Pericardium fibroblast (primary cell): ENCODE data around the gene SLC39A2. TPM values are rescaled to one million over a fixed set of nuclear protein-coding genes. Genes with fewer than 3 reads are reported as not detected.

ENCODE experiments used
- total RNA-seq: library from RNA; depleted of rRNA; stranded (reverse); fragments of >200 nt; gene quantifications from 2 replicates; pipeline ENCODE4 v1.2.3, GENCODE V29; 2015

SLC39A2 gene, protein sequence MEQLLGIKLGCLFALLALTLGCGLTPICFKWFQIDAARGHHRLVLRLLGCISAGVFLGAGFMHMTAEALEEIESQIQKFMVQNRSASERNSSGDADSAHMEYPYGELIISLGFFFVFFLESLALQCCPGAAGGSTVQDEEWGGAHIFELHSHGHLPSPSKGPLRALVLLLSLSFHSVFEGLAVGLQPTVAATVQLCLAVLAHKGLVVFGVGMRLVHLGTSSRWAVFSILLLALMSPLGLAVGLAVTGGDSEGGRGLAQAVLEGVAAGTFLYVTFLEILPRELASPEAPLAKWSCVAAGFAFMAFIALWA
- total RNA-seq, result not detected in 2 replicates

DNA sequence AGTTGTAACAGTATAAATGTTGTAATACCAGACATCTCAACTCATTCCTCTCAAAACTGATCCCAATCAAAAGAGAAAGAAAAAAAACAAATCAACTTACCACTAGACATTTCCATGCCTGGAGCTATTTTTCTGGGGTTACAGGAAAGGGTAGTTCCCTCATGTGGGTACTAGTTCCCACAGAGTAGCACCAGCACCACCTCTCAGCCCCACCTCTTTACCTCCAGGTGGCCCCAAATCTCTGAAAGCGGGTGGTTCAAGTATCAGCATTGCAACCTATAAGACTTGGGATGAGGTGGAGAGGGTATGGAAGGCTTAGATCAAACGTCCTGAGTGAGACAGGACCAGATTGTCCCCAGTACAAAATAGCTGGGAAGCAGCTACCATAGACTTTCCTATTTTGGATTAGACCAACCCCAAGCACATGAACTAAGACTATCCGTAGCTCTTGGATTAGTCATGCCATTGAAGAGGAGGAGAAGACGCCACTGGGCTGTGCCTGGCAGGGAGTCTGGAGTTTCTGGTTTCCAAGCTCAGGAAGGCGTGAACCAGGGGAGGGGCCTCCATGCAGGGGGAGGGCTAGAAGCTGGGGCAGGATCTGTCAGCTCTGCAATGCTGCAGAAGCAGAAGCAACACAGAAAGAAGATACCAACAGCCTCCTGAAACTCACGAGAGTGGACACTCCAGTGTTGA lies at the start of gene SLC39A2:
Gene SLC39A2 (plus strand): TSS at position 620 of the 693 bp plus-strand sequence. CDS start 154 bp downstream, outside the sequence.

DNA sequence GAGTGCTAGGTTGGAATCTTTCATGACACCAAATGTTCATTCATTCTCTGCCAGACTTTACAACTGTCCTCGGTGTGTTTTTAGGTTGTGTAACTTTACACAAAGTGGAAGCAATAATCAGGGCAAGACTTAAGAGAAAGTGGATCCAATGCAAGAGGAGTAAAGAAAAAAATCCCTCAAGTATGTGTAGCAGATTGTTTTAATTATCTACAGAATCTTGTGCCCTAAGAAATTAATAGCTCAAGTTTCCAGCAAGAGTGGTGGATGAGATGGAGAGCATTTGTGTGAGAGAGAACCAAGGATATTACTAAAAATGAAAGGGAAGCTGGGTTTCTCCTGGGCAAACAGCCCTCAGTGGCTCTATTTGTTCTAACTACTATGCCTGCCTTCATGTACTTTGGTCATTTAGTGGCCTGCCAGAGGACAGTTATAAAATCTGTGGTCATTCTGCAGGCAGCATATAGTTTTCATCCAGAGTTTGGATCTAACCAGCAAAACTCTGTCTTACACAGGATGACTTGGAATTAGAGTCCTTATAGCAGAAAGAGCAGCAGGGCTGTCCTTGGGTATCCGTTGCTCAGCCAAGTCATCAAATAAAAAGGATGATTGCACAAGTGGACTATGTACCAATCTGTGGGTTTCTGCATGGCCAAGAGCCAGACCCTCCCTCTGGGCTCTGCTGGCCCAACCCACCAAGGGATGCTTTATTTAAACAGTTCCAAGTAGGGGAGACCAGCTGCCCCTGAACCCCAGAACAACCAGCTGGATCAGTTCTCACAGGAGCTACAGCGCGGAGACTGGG lies 44.2 kb upstream of the SLC39A2 start, which contains the start of gene RNASE2:
Gene RNASE2 (plus strand): TSS at position 752 of the 802 bp plus-strand sequence. CDS start 285 bp downstream, outside the sequence.

DNA sequence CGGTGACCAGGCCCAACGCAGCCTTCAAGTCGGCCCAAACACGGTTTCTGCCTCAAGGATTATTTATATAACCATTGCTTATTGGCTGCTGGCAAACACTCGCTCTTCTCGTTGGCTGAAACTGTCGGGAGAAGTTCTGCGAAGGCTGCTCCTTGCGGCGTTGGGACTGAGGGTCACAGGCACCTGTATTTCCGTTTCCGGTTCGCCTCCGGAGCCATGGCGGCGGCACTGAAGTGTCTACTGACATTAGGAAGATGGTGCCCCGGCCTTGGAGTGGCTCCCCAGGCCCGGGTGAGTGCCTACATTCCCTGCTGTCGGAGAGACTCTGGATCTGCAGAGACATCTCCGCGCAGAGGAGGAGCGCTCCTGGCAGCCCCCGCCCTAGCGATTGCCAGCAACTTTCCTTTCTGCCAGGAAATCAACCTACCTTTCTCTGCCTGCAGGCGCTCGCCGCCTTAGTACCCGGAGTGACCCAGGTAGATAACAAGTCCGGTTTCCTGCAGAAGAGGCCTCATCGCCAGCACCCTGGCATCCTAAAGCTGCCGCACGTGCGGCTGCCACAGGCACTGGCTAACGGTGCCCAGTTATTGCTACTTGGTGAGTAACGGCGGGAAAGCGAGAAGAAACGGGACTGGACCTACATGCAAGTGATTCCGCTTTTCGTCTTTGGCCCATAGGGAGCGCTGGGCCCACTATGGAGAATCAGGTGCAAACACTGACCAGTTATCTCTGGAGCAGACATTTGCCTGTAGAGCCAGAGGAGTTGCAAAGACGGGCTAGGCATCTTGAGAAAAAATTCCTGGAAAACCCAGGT lies 9.1 kb upstream of the SLC39A2 start, which contains the start of gene METTL17:
Gene METTL17 (plus strand): TSS at position 194 of the 814 bp plus-strand sequence. CDS start 23 bp downstream, at position 217.

DNA sequence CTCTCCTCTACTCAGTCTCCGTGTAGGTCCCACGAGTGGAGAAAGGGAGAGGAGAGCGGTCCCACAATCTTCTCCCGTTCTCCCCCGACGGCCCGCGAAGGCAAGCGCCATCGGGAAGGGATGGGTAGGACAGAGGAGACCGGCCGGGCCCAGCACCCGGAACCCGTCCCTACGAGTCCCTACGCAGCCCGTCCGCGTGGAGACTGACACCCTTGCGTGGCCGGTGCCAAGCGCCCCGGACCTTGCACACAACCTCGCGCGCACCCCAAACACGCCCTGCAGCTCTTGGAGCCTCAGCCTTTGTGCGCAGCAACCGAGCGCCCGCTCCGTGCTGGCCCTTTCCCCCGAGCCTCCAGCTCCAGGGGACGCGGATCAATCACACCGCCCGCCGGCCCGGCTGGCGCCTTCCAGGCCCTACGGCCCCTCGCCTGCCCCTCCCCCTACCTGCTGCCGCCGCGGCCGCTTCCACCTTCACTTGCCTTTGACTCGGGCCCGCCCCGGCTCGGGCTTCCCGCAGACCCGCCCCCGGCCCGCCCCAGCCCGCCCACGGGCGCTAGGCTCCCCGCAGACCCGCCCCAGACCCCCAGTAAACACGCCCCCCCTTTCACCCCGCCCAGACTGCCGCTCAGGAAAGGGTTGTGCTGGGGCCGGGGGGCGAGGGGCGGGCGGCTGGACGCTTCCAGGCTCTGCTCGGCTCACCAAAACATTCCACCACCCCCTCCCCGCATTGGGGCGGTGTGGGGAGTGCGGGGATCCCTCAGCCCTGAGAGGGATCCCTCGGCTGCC lies 25.7 kb downstream of the SLC39A2 start, which contains the start of gene NDRG2:
Gene NDRG2 (minus strand): TSS at position 477 of the 786 bp plus-strand sequence. CDS start 1,746 bp downstream, outside the sequence.

DNA sequence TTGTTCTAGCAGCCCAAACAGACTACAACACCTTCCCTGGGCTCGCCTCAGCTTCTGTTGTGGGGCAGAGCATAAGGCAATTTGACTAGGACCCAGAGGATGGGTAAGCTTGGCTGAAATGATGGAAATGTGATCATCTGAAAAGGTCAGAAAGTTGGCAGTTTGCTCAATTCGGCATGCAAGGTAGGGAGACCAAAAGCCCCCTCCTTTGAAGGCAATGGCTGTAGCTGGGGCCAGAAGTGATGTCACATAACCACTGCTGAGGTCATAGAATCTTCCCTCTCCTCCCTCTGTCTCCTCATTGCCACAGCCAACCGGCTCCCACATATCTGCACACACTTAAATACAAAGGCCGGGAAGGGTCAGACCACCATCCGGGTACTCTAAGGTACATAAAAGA lies 30.8 kb downstream of the SLC39A2 start, which contains the start of gene TPPP2:
Gene TPPP2 (plus strand): TSS at position 301 of the 400 bp plus-strand sequence. CDS start 365 bp downstream, outside the sequence.

DNA sequence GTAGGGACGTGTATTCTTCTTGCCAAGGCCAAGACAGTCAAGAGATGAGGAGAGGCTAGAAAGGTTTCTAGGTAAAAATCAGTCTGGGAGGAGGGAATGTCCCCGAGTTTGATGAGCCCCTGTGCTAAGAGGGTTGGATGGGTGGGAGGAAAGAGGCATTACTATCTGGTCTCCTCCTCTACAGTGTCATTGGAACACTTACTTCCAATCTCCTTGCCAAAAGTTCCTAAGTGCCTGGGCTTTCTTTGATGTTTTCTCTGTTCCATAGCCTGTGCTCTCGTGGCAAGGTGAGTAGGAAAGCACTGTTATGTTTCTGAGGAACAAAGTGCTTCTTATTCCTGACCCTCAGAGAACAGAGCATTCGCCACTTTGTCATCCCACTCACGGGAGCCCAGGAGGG lies 35.6 kb downstream of the SLC39A2 start, which contains the start of gene RNASE13:
Gene RNASE13 (minus strand): TSS at position 101 of the 400 bp plus-strand sequence. CDS start 519 bp downstream, outside the sequence.

DNA sequence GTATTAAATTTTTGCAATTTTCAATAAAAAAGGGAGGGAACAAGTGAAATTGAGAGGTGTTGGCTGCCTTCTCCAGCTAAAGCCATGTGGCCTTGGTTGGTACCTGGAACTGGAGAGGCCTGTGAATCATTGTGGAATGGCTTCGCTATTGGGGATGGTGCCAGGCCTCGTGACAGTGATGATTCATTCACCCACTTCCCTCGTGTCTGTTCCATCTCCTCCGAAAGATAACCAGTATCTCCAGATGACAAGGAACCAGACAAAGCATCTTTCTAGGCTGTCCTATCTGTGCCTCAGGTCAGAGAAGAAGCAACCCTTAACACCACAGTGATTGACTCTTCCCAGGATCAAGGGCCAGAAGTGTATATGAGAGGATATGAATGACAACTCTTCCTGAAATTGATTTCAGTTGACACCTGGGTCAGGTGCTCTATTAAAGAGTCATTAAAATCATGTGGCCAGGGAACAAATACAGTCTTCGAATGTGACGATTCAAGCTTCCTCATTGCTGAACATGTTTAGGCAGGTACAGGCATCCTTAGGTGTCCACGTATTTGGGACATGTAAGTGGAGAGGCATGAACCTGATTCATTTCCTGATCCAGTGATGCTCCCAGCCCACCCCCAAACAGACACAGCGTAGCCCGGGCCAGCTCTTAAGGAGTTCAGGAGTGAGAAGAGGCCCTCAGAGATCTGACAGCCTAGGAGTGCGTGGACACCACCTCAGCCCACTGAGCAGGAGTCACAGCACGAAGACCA lies 42.8 kb downstream of the SLC39A2 start, which contains the start of gene RNASE7:
Gene RNASE7 (plus strand): TSS at position 687 of the 758 bp plus-strand sequence. CDS start 631 bp downstream, outside the sequence.

Other genes starting within 250 kb of the SLC39A2 start
- gene EDDM3B, start 230.9 kb upstream of the SLC39A2 start, total RNA-seq, result not detected in 2 replicates
- gene RNASE6, start 218.0 kb upstream of the SLC39A2 start, total RNA-seq, result not detected in 2 replicates
- gene RNASE1, start 196.4 kb upstream of the SLC39A2 start, total RNA-seq, result 1.3 TPM in 1 of 2 replicates, not detected in the other
- gene RNASE3, start 107.9 kb upstream of the SLC39A2 start, total RNA-seq, result not detected in 2 replicates
- gene RNASE2, start 43.8 kb upstream of the SLC39A2 start, total RNA-seq, result not detected in 2 replicates
- gene METTL17, start 9.3 kb upstream of the SLC39A2 start, total RNA-seq, result 62.7 and 74.7 TPM in 2 replicates
- 26.8 and 27.2 TPM in 2 replicates for gene NDRG2, start 25.8 kb downstream of the SLC39A2 start, total RNA-seq
- not detected in 2 replicates for gene TPPP2, start 30.9 kb downstream of the SLC39A2 start, total RNA-seq
- gene RNASE13, start 35.5 kb downstream of the SLC39A2 start, total RNA-seq, result not detected in 2 replicates
- gene RNASE7, start 43.1 kb downstream of the SLC39A2 start, total RNA-seq, result not detected in 2 replicates
- not detected in 2 replicates for gene RNASE8, start 58.5 kb downstream of the SLC39A2 start, total RNA-seq
- gene ARHGEF40, start 71.0 kb downstream of the SLC39A2 start, total RNA-seq, result 32.8 and 38.5 TPM in 2 replicates
- gene ZNF219, start 99.4 kb downstream of the SLC39A2 start, total RNA-seq, result 8.6 and 17.2 TPM in 2 replicates
- not detected in 2 replicates for gene TMEM253, start 101.8 kb downstream of the SLC39A2 start, total RNA-seq
- not detected in 2 replicates for gene OR5AU1, start 156.8 kb downstream of the SLC39A2 start, total RNA-seq